Endometrial microvascular endothelial cells (primary cell): ENCODE measurements around the gene TERC. TPM values are rescaled to one million over a fixed set of nuclear protein-coding genes. Genes with fewer than 3 reads are reported as not detected.
"Not testable (repeated sequence)": the region's sequence is repeated elsewhere in the genome, so short reads cannot be mapped to it uniquely, and the experiment has no call there.

Experiments
- in situ Hi-C: cut with HindIII; loops from 2 replicates; pipeline ENCODE4 v1.10.0; 2017; ENCODE audit warnings: low sequenced_read_pairs, low pct_unique_long_range_greater_than_20kb; ENCODE audit errors: inconsistent ontology term
- total RNA-seq: library from RNA; depleted of rRNA; stranded (reverse); fragments of >200 nt; gene quantifications from one replicate; pipeline ENCODE4 v1.2.3, GENCODE V29; 2015; ENCODE audit errors: inconsistent ontology term

Gene TERC
- total RNA-seq, 1 donor from 2014 or later = 288 TPM

- in situ Hi-C loops = no loop called here
These were observed 42.1 kb downstream of the TERC start for GRCh38 chr3:169722724-169723123.

DNA sequence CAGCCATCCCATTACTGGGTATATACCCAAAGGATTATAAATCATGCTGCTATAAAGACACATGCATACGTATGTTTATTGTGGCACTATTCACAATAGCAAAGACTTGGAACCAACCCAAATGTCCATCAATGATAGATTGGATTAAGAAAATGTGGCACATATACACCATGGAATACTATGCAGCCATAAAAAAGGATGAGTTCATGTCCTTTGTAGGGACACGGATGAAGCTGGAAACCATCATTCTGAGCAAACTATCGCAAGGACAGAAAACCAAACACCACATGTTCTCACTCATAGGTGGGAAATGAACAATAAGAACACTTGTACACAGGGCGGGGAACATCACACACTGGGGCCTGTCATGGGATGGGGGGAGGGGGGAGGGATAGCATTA is 46.4 kb downstream of the TERC start:
- in situ Hi-C loops = not testable (repeated sequence)

Other genes starting within 250 kb of the TERC start
- gene MECOM, start 101.3 kb downstream of the TERC start, total RNA-seq = 60.2 TPM
- 2.8 TPM for gene ACTRT3, start 4.5 kb upstream of the TERC start, total RNA-seq
- gene MYNN, start 8.3 kb upstream of the TERC start, total RNA-seq = 8.7 TPM
- gene LRRIQ4, start 47.8 kb upstream of the TERC start, total RNA-seq = not detected
- 8.6 TPM for gene LRRC34, start 47.8 kb upstream of the TERC start, total RNA-seq
- gene LRRC31, start 104.9 kb upstream of the TERC start, total RNA-seq = not detected
- not detected for gene SAMD7, start 146.5 kb upstream of the TERC start, total RNA-seq
- gene SEC62, start 201.7 kb upstream of the TERC start, total RNA-seq = 24.9 TPM